ENCODE data around the gene RPS26. TPM values are rescaled to one million over a fixed set of nuclear protein-coding genes. Genes with fewer than 3 reads are reported as not detected.

RPS26 gene
- total and polyA plus RNA-seq, 9 of the 15 experiments (the other 6 are each of a cell fraction or from before 2014, with no cell fraction given) = 70.2 to 1,589 (median 852) TPM

- TF ChIP-seq CREB3 (tag; conservative IDR thresholded peaks at IDR 0.05; ENCODE audit: low read depth) = no peak
- no peak for TF ChIP-seq YBX1 (IDR thresholded peaks at IDR 0.05)
- TF ChIP-seq POLR2A (conservative IDR thresholded peaks at IDR 0.05) = no peak
- TF ChIP-seq FIP1L1 (IDR thresholded peaks at IDR 0.05; ENCODE audit: low read depth, low read length, poor library complexity, severe bottlenecking) = no peak
- 0 out of 2 replicates have a peak, but pooled peaks have one; percentile 16 for TF ChIP-seq AFF4 (CRISPR knock-in tag; IDR thresholded peaks at IDR 0.05)
- no peak for TF ChIP-seq USF2 (CRISPR knock-in tag; IDR thresholded peaks at IDR 0.05)
- TF ChIP-seq KLF1 (tag; IDR thresholded peaks at IDR 0.05) = no peak
- no peak for TF ChIP-seq CBFA2T3 (IDR thresholded peaks at IDR 0.05)
- no peak for TF ChIP-seq RUNX1 (IDR thresholded peaks at IDR 0.05; ENCODE audit: low read depth)
- peak; percentile 40; the same call in 1 of the 2 replicates for TF ChIP-seq CTBP1 (IDR thresholded peaks at IDR 0.05; ENCODE audit: borderline replicate concordance)
- TF ChIP-seq CHD4 (IDR thresholded peaks at IDR 0.05; ENCODE audit: insufficient read depth, insufficient replicate concordance, low read depth, low read length, poor library complexity, severe bottlenecking) = no peak
- TF ChIP-seq MAX (CRISPR knock-in tag; IDR thresholded peaks at IDR 0.05) = no peak
- no peak for TF ChIP-seq NEUROD1 (IDR thresholded peaks at IDR 0.05; ENCODE audit: borderline replicate concordance, low read depth, low read length, partially characterized antibody)
- TF ChIP-seq MECOM (CRISPR knock-in tag; IDR thresholded peaks at IDR 0.05) = no peak
- no peak for TF ChIP-seq ELF1 (tag; IDR thresholded peaks at IDR 0.05)
- no peak for TF ChIP-seq ZFP30 (CRISPR knock-in tag; IDR thresholded peaks at IDR 0.05; ENCODE audit: borderline replicate concordance)
- no peak for TF ChIP-seq NFYB (IDR thresholded peaks at IDR 0.05; ENCODE audit: extremely low read depth, insufficient read length)
- TF ChIP-seq CHD1 (IDR thresholded peaks at IDR 0.05; ENCODE audit: low read length) = no peak
- TF ChIP-seq ZNF3 (CRISPR knock-in tag; IDR thresholded peaks at IDR 0.05) = no peak
- no peak; the same call in 1 of the 2 replicates for TF ChIP-seq ZBED1 (IDR thresholded peaks at IDR 0.05)
- no peak for TF ChIP-seq SAFB2 (IDR thresholded peaks at IDR 0.05; ENCODE audit: borderline replicate concordance, low read depth, low read length, severe bottlenecking)
- TF ChIP-seq ZFX (CRISPR knock-in tag; IDR thresholded peaks at IDR 0.05) = 0 out of 2 replicates have a peak, but pooled peaks have one; percentile 19
- TF ChIP-seq NUFIP1 (IDR thresholded peaks at IDR 0.05; ENCODE audit: partially characterized antibody) = no peak
- TF ChIP-seq HMGN3 (IDR thresholded peaks at IDR 0.05; ENCODE audit: borderline replicate concordance, extremely low read depth, insufficient read length, low read depth, low read length) = peak; percentile 79
These were observed 37.4 kb downstream of the RPS26 start (continued) for GRCh38 chr12:56078931-56079722.
